Measurements from ENCODE around the gene IFITM1.
"Not testable (repeated sequence)": the region's sequence is repeated elsewhere in the genome, so short reads cannot be mapped to it uniquely, and the experiment has no call there.

The IFITM1 gene

GRCh38 chr11:313787-314553 lies at the start of gene IFITM1:
TSS of gene IFITM1 (plus strand) at chr11:314040. CDS start at chr11:314171, 131 bp downstream.
- FAIRE-seq: peak; percentile 97

- FAIRE-seq: no peak
These were observed 47.0 kb upstream of the IFITM1 start for GRCh38 chr11:266676-267439.

DNA sequence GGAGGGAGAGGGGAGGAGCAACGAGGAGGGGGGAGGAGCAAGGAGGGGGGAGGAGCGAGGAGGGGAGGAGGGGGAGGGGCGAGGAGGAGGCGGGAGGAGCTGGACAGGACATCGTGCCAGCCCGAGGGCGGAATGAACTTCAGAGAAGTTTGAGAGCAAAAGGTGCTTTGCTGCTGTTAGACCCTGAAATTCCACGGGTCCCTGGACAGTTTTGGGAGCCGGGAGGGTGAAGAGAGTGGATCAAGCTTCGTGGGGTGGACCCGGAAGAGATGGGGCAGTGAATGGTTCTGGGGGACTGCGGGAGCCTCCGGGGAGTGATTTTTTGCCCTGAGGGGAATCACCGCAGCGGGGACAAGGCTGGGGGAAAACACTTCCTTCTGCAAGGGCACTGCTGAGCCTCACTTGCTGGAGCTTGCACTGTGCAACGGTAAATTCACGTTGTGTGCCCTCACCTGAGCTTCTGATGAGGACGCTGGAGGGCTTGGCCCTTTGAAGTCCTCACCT lies 46.3 kb upstream of the IFITM1 start:
- FAIRE-seq: no peak

DNA sequence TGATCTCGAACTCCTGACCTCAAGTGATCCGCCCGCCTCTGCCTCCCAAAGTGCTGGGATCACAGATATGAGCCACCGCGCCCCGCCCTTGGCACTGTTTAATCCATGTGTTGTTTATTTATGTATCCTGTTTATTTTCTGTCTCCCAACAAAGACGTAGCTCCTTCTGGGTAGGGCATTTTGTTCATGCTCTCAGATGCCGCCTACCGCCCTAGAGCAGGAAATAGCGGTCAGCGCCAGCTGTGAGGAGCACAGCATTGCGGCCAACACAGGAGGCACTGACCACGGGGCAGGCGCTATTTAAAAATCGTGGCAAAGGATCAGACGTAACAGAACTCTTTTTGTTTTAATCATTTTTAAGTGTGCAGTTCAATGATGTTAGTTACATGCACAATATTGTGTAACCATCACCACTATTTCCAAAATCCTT lies 45.1 kb upstream of the IFITM1 start:
- FAIRE-seq: not testable (repeated sequence)

DNA sequence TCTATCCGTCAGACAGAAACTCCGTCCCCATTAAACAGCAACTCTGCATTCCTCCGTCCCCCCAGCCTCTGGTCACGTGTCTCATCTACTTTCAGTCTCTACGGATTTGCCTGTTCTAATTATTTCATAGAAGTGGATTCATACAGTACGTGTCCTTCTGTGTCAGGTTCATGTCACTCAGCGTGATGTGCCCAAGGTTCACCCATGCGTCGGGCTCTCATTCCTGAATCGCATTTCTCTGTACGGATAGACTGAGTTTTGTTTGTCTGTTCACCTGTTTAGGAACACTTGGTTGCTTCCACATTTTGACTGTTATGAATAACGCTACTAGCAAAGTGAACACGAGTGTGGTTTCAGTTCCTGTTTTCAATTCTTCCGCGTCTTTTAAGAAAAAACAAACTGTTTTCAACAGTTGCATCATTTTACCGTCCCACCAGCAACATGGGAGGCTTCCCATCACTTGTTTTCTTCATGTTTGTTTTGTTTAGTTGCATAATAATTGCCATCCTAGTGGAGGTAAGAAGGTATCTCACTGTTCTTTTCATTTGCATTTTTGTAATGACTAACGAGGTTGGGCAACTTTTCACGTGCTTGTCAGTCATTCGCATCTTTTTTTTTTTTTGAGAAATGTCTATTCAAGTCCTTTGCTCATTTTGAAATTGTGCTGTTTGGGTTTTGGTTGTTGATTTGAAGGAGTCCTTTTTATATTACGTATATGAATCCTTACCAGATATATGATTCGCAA lies 44.5 kb upstream of the IFITM1 start:
- no peak for FAIRE-seq

GRCh38 chr11:270451-271318 lies 43.2 kb upstream of the IFITM1 start:
- no peak for FAIRE-seq

DNA sequence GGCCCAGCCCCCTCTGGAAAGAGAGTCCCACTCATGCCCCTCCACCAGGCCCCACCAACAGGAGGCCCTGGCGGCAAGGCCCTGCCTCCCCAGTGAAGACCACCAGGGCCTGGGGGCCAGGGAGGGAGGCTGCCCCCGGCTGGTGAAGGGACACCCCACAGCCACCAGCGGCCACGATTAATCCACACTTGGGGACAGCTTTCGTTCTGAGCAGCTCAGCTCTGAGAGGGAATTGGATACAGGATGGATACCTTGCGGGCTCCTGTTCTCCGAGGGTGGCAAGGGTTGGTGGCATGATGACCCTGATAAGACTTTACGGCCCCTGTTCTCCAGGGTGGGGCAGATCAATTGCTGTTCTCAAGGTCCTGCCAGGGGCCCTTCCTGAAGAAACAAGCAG lies 42.5 kb upstream of the IFITM1 start:
- no peak for FAIRE-seq

GRCh38 chr11:272195-272930 lies 41.5 kb upstream of the IFITM1 start:
- no peak for FAIRE-seq

DNA sequence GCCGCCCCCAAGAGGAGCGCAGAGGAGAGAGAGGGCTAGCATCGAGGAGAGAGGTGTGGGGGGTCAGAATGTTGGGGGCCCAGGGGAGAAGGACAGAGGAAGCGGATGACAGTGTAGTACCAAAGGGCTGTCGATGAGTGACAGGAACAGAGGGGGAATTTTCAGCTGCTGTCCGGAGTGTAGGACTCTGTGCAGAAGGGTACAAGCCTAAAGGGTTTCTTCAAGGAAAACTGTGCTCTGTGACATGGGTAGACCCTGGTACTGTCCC lies 41.0 kb upstream of the IFITM1 start:
- no peak for FAIRE-seq

DNA sequence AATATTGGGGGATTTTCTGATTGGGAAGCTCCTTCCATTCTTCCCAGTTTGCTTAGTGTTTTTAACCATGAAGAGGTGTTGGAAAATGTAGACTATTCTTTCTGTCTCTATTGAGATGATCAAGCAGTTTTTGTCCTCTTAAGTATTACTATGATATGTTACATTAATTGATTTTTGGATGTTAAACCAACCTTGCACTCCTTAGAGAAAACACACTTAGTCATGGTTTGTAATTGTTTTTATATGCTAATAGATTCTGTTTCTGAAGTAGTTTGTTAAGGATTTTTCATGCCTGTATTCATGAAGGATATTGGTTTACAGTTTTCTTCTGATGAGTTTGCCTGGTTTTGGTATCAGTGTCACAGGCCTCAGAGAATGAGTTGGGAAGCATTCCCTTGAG lies 37.6 kb upstream of the IFITM1 start:
- FAIRE-seq: no peak

DNA sequence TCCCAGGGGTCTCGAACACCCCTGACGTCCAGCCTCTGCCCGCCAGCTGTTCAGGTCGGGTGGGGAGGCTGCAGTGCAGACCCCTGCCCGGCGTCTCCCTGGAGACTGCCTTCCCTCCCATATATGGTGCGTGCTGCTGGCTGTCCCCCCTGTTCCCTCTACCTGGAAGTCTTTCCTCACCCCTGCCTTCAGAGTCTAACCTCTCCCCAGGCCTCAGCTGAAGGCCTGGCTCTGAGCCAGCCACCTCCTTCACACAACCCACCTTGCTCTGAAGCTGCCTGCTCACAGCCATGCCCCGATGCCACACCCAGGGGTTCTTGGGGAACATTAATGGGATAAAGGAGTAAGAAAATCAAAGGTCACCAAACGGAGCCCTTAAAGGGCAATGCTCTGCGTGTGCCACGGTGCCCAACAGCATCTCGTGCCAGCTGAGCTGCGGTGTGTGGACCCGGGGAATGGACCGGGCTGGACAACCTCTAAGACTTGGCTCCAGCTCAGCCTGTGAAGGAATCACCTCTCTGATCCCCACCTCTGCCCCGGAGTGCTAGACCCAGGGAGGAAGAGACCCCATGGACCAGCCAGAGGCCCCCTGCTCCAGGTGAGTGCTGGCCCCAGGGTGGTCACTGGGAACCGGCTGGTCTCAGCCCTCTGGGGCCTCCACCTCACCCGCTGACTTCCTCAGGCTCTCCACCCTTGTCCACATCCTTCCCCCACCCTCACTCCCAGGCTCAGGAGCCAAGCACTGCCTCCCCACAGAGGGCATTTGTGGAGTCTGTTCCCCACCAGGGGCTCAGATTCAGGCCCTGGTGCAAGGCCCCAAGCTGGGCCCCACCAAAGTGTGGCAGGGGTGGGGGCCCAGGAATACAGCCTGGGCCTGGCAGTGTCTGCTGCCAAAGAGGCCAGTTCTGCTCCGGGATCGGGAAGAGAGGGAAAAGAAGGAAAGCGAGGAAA lies 35.6 kb upstream of the IFITM1 start, which contains the start of gene NLRP6:
Gene NLRP6, plus strand, starts transcription at position 407 of the 951 bp plus-strand sequence. Its CDS starts 163 bp downstream, at position 570.
- FAIRE-seq: no peak

DNA sequence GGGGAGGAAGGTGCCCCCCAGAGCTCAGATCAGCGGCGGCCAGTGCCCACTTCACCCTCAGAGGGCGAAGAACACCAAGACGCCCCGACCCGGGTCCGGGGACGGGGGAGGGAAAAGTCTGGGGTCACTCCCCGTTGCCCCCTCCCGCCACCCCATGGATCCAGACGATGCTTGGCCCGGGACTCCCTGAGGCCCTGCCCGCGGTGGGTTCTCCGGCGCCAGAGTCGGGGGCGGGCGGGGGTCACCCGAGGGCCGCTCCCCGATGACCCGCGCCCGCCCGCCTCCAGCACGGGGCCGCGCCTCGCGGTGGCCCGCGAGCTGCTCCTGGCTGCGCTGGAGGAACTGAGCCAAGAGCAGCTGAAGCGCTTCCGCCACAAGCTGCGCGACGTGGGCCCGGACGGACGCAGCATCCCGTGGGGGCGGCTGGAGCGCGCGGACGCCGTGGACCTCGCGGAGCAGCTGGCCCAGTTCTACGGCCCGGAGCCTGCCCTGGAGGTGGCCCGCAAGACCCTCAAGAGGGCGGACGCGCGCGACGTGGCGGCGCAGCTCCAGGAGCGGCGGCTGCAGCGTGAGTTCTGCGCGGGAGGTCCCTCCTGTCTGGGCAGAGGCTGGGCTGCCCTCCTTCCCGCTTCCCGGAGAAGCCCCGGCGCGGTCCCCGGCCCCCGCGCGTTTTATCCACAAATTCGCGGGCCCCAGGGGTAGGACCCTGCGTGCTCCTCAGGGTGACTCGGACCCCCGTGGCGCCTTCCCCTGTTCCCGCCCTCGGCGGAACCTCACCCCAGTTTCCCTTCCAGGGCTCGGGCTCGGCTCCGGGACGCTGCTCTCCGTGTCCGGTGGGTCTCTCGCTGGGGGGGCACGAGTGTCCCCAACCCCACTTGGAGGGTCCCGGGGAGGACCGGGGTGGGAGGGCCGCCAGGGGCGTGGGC lies 34.5 kb upstream of the IFITM1 start:
- FAIRE-seq: no peak

- no peak for FAIRE-seq
These were observed 33.7 kb upstream of the IFITM1 start for GRCh38 chr11:279966-280705.

- no peak for FAIRE-seq
These were observed 32.9 kb upstream of the IFITM1 start for GRCh38 chr11:280706-281485.

DNA sequence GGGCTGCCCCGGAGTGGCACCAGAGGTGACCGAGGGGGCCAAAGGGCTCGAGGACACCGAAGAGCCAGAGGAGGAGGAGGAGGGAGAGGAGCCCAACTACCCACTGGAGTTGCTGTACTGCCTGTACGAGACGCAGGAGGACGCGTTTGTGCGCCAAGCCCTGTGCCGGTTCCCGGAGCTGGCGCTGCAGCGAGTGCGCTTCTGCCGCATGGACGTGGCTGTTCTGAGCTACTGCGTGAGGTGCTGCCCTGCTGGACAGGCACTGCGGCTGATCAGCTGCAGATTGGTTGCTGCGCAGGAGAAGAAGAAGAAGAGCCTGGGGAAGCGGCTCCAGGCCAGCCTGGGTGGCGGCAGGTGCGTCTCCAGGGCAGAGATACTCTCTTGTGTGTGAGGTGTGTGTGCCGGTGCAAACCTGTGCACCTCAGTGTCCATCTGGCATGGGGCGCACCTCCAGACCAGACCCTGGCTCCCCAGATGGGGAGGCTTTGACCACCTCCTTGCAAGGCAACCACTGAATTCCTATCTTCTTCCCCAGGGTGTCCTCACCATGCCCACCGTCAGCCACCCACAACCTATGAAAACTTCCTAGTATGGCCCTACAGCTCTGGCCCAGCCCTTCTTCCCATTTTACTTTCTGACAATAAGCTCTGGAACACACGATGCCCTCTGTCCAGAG lies 32.2 kb upstream of the IFITM1 start:
- FAIRE-seq: no peak

DNA sequence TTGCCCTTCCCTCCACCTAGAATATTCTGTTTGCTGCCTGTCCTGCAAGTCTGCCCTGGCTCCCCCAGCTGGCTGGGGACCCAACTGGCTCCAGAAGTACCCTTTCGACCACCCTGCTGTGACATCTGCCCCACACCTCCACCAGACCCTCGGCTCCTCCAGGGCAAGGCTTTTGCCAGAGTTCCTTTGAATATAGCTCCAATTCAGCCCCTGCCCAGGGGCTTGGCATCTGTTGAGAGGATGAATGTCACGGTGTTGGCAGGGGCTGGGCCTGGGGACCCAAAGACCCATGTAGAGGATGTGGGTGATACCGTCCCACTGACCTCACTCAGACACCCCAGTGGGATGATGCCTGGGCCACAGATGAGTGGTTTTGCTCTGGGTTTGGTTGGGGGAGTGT lies 31.7 kb upstream of the IFITM1 start:
- no peak for FAIRE-seq
